OCI-LY1 (cell line): ENCODE results near the gene SERPINE3.

Experiments used
- H2AFZ ChIP-seq: fragments of 200-600 bp; sonication (generic), shearing (Covaris generic); 2 replicates; pipeline ENCODE4 v1.6.0; 2014; ENCODE audit warnings: antibody characterized with exemption, mild to moderate bottlenecking, low read length
- H3F3A ChIP-seq: fragments of 200-600 bp; sonication (generic), shearing (Covaris generic); 2 replicates; pipeline ENCODE4 v1.6.0; 2014; ENCODE audit warnings: mild to moderate bottlenecking, antibody characterized with exemption, low read length, moderate library complexity; ENCODE audit not compliant: insufficient read depth
- H3K27ac ChIP-seq: fragments of 200-600 bp; sonication (generic); 2 replicates; pipeline ENCODE4 v1.5.1; 2014; ENCODE audit warnings: low read length, mixed run types, mild to moderate bottlenecking, low read depth; ENCODE audit not compliant: poor library complexity, severe bottlenecking
- H3K27me3 ChIP-seq: fragments of 200-600 bp; sonication (generic); 2 replicates; pipeline ENCODE4 v1.6.0; 2014; ENCODE audit warnings: antibody characterized with exemption, mild to moderate bottlenecking, low read length, moderate library complexity; ENCODE audit not compliant: insufficient read depth
- H3K36me3 ChIP-seq: fragments of 200-600 bp; sonication (generic); 2 replicates; pipeline ENCODE4 v1.6.1; 2014; ENCODE audit warnings: mild to moderate bottlenecking, antibody characterized with exemption, low read length, moderate library complexity, mixed read lengths; ENCODE audit not compliant: insufficient read depth
- H3K4me1 ChIP-seq: fragments of 200-600 bp; sonication (generic); 2 replicates; pipeline ENCODE4 v1.5.1; 2014; ENCODE audit warnings: mild to moderate bottlenecking, low read length, moderate library complexity; ENCODE audit not compliant: insufficient read depth, severe bottlenecking
- H3K4me2 ChIP-seq: fragments of 200-600 bp; sonication (generic), shearing (Covaris generic); 2 replicates; pipeline ENCODE4 v1.6.1; 2014; ENCODE audit warnings: low read length
- H3K4me3 ChIP-seq: fragments of 200-600 bp; sonication (generic); 2 replicates; pipeline ENCODE4 v1.5.1; 2014; ENCODE audit warnings: low read length, low read depth, mild to moderate bottlenecking, mixed read lengths; ENCODE audit not compliant: poor library complexity, severe bottlenecking
- H3K79me2 ChIP-seq: fragments of 200-600 bp; shearing (Covaris generic); 2 replicates; pipeline ENCODE4 v1.6.1; 2016; ENCODE audit warnings: mixed run types, low read length, mixed read lengths; ENCODE audit not compliant: insufficient read depth
- H3K9ac ChIP-seq: fragments of 200-600 bp; sonication (generic), shearing (Covaris generic); 2 replicates; pipeline ENCODE4 v1.6.1; 2014; ENCODE audit warnings: mild to moderate bottlenecking, low read length, mixed read lengths
- H3K9me2 ChIP-seq: fragments of 200-600 bp; sonication (generic), shearing (Covaris generic); 2 replicates; pipeline ENCODE4 v1.6.1; 2014; ENCODE audit warnings: low read depth, mild to moderate bottlenecking, low read length, mixed read lengths
- H3K9me3 ChIP-seq: fragments of 200-600 bp; shearing (Covaris generic); 2 replicates; pipeline ENCODE4 v1.6.1; 2014; ENCODE audit warnings: low read length, mixed read lengths
- H4K20me1 ChIP-seq: fragments of 200-600 bp; sonication (generic), shearing (Covaris generic); 2 replicates; pipeline ENCODE4 v1.6.0; 2016; ENCODE audit warnings: mild to moderate bottlenecking, low read length; ENCODE audit not compliant: insufficient read depth
- EZH2 ChIP-seq: fragments of 200-600 bp; sonication (generic), shearing (Covaris generic); IDR thresholded peaks from 2 replicates; pipeline ENCODE4 v1.8.0; 2017; ENCODE audit warnings: borderline replicate concordance, mixed run types, mild to moderate bottlenecking, antibody characterized with exemption, low read length, moderate library complexity, mixed read lengths
- TF ChIP-seq, protein P1 (sequence below): fragments of 200-600 bp; sonication (generic), shearing (Covaris generic); IDR thresholded peaks from 2 replicates; pipeline ENCODE4 v1.5.1; 2017; ENCODE audit warnings: mild to moderate bottlenecking, antibody characterized with exemption, low read length, moderate library complexity, mixed read lengths

SERPINE3 gene

GRCh38 chr13:51385114-51385513 lies 45.6 kb downstream of the SERPINE3 start:
- Histone ChIP-seq H3K79me2 (no peaks in the 10 kb centered on the region), H3K9me2 (no peaks in the 10 kb centered on the region), H3K4me1 (no peaks in the 10 kb centered on the region), H3K27ac (no peak overlapping the region), H3K4me2 (no peak overlapping the region), H3K9ac (no peak overlapping the region), H2AFZ (no peak overlapping the region), H3K4me3 (no peak overlapping the region), H4K20me1 (no peaks in the 10 kb centered on the region), H3K27me3 (no peaks in the 10 kb centered on the region), H3F3A (0 out of 2 replicates have a peak, but pooled peaks cover 2% of the 10 kb centered on the region), H3K36me3 (peaks cover 47% of the 10 kb centered on the region), H3K9me3 (no peaks in the 10 kb centered on the region)
- TF ChIP-seq, protein P1, sequence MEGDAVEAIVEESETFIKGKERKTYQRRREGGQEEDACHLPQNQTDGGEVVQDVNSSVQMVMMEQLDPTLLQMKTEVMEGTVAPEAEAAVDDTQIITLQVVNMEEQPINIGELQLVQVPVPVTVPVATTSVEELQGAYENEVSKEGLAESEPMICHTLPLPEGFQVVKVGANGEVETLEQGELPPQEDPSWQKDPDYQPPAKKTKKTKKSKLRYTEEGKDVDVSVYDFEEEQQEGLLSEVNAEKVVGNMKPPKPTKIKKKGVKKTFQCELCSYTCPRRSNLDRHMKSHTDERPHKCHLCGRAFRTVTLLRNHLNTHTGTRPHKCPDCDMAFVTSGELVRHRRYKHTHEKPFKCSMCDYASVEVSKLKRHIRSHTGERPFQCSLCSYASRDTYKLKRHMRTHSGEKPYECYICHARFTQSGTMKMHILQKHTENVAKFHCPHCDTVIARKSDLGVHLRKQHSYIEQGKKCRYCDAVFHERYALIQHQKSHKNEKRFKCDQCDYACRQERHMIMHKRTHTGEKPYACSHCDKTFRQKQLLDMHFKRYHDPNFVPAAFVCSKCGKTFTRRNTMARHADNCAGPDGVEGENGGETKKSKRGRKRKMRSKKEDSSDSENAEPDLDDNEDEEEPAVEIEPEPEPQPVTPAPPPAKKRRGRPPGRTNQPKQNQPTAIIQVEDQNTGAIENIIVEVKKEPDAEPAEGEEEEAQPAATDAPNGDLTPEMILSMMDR = no peak
- no peak for TF ChIP-seq EZH2

DNA sequence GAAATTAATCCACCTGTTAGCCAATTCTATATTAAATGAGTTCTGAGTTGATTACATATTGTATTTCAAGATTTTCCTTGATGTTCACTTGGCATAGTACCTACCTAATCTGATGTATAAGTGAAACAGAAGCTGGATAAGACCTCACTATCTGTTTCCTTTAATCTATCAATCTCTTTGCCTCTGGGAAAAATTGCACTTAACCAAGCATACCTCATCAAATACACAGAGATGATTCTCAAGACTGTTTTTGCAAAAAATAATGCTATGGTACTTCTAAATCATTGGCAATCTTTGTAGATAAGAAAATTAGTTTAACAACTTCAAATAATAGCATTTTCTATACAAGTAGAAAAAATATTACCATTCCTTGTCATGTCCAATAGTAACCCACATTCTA lies 55.2 kb downstream of the SERPINE3 start:
- no peak overlapping the region for H2AFZ ChIP-seq
- no peak overlapping the region for H3K4me3 ChIP-seq
- peaks cover 46% of the 10 kb centered on the region for H3K79me2 ChIP-seq
- peaks cover 19% of the 10 kb centered on the region for H3K36me3 ChIP-seq
- H3K27me3 ChIP-seq = no peaks in the 10 kb centered on the region
- TF ChIP-seq, protein P1 = no peak
- TF ChIP-seq EZH2 = no peak
- H4K20me1 ChIP-seq = no peaks in the 10 kb centered on the region
- H3K9ac ChIP-seq = no peak overlapping the region
- no peaks in the 10 kb centered on the region for H3K9me2 ChIP-seq
- H3F3A ChIP-seq = no peaks in the 10 kb centered on the region
- H3K4me2 ChIP-seq = no peak overlapping the region
- H3K27ac ChIP-seq = no peak overlapping the region
- peaks cover 26% of the 10 kb centered on the region for H3K4me1 ChIP-seq
- no peaks in the 10 kb centered on the region for H3K9me3 ChIP-seq

- no peak overlapping the region for H2AFZ ChIP-seq
These were observed 56.9 kb downstream of the SERPINE3 start for GRCh38 chr13:51396352-51396751.

More at GRCh38 chr13:51396352-51396751, 56.9 kb downstream of the SERPINE3 start:
- TF ChIP-seq EZH2 = no peak
- TF ChIP-seq, protein P1 = no peak
- H3K79me2 ChIP-seq = peaks cover 46% of the 10 kb centered on the region
- H3F3A ChIP-seq = no peaks in the 10 kb centered on the region
- H3K9me2 ChIP-seq = no peaks in the 10 kb centered on the region
- no peaks in the 10 kb centered on the region for H4K20me1 ChIP-seq
- H3K4me2 ChIP-seq = peak overlapping the region; percentile 5; the same call in 1 of the 2 replicates
- no peak overlapping the region for H3K4me3 ChIP-seq
- no peak overlapping the region for H3K9ac ChIP-seq
- peaks cover 26% of the 10 kb centered on the region for H3K4me1 ChIP-seq
- no peak overlapping the region for H3K27ac ChIP-seq
- H3K27me3 ChIP-seq = no peaks in the 10 kb centered on the region
- peaks cover 22% of the 10 kb centered on the region for H3K36me3 ChIP-seq
- no peaks in the 10 kb centered on the region for H3K9me3 ChIP-seq
